ENCODE results near the gene ADCK2. TPM values are rescaled to one million over a fixed set of nuclear protein-coding genes. Genes with fewer than 3 reads are reported as not detected.

The ADCK2 gene
- total and polyA plus RNA-seq, 10 of the 15 experiments (the other 5 are each of a cell fraction or from before 2014, with no cell fraction given): 0.52 to 19.4 (median 13.1) TPM

- Histone ChIP-seq H3K36me3 (ENCODE audit: control insufficient read depth in 2 of 2, insufficient read depth in 2 of 2, low read length in 1 of 2) (no peaks in the 10 kb centered on the region), H2AFZ (ENCODE audit: control insufficient read depth, low read depth, low read length) (no peak overlapping the region), H3K4me3 (no peak overlapping the region), H3K9ac (ENCODE audit: control insufficient read depth, insufficient read depth, low read length) (no peak overlapping the region), H3K4me2 (ENCODE audit: control insufficient read depth, insufficient read depth) (no peak overlapping the region), H3K9me3 (replicated peaks; ENCODE audit: control insufficient read depth, insufficient read depth, low read length) (no peaks in the 10 kb centered on the region), H3K79me2 (ENCODE audit: control insufficient read depth, insufficient read depth, low read length) (no peaks in the 10 kb centered on the region), H4K20me1 (ENCODE audit: control insufficient read depth, insufficient read depth) (no peaks in the 10 kb centered on the region; the same call in 1 of the 2 replicates), H3K27me3 (replicated peaks in 1 of 2; ENCODE audit: control insufficient read depth in 2 of 2, insufficient read depth in 2 of 2, low read length in 1 of 2) (no peaks in the 10 kb centered on the region), H3K4me1 (ENCODE audit: control insufficient read depth, insufficient read depth, low read length) (no peaks in the 10 kb centered on the region; the same call in 1 of the 2 replicates), H3K27ac (ENCODE audit: control insufficient read depth, insufficient read depth) (no peak overlapping the region)
- ATAC-seq (no peak), DNase-seq (ENCODE audit: low read depth, low spot score) (no peak), FAIRE-seq (no peak)
- WGBS (ENCODE audit: insufficient coverage, insufficient replicate concordance, low lambda C conversion rate, missing lambda C conversion rate): 97% methylated on average over 6 of the region's 6 CpGs
- no TSS peak for BruUV-seq (replicated peaks)
- in situ Hi-C loops (cut with MboI) (no loop called here), intact Hi-C loops (cut with micrococcal nuclease; ENCODE audit: unreplicated experiment) (no loop called here)
- ChIA-PET CTCF (interaction anchor here (0.6 kb wide), 1 partner anchor 660 kb away, joined by 3 read pairs; no protein-coding TSS in a partner anchor), SMC1A (ENCODE audit: uncharacterized antibody, unreplicated experiment) (interaction anchor here (0.8 to 1.1 kb wide), 3 partner anchors 22 to 54 kb away, joined by 3 read pairs; no protein-coding TSS in a partner anchor), POLR2A (interaction anchor here (0.6 to 1.4 kb wide), 2 partner anchors 47 to 366 kb away, joined by 3 to 4 read pairs; no protein-coding TSS in a partner anchor), RAD21 (ENCODE audit: unreplicated experiment) (no interaction called here)
- TF ChIP-seq MYB (IDR thresholded peaks at IDR 0.05; ENCODE audit: borderline replicate concordance, low read depth, low read length) (no peak), GABPA (IDR thresholded peaks at IDR 0.05; ENCODE audit: low read depth) (no peak), SMAD5 (IDR thresholded peaks at IDR 0.05; ENCODE audit: low read depth) (no peak), TBL1XR1 (IDR thresholded peaks at IDR 0.05; ENCODE audit: low read depth, low read length) (no peak)
Measured at GRCh38 chr7:140723006-140723405, 50.3 kb downstream of the ADCK2 start.

GRCh38 chr7:140723574-140723973, 50.8 kb downstream of the ADCK2 start:
- no peak overlapping the region for H2AFZ ChIP-seq (ENCODE audit: control insufficient read depth, low read depth, low read length)
- no peaks in the 10 kb centered on the region for H3K27me3 ChIP-seq (replicated peaks in 1 of 2; ENCODE audit: control insufficient read depth in 2 of 2, insufficient read depth in 2 of 2, low read length in 1 of 2)
- in situ Hi-C loops (cut with MboI) (no loop called here), intact Hi-C loops (cut with micrococcal nuclease; ENCODE audit: unreplicated experiment) (no loop called here)
- ChIA-PET SMC1A (ENCODE audit: uncharacterized antibody, unreplicated experiment) (interaction anchor here (1.1 kb wide), 1 partner anchor 21 kb away, joined by 3 read pairs; no protein-coding TSS in a partner anchor), CTCF (interaction anchor here (0.6 kb wide), 1 partner anchor 659 kb away, joined by 3 read pairs; no protein-coding TSS in a partner anchor), POLR2A (no interaction called here), RAD21 (ENCODE audit: unreplicated experiment) (no interaction called here)
- H3K4me3 ChIP-seq: no peak overlapping the region
- H3K9me3 ChIP-seq (replicated peaks; ENCODE audit: control insufficient read depth, insufficient read depth, low read length): no peaks in the 10 kb centered on the region
- H3K27ac ChIP-seq (ENCODE audit: control insufficient read depth, insufficient read depth): no peak overlapping the region
- no peak for DNase-seq (ENCODE audit: low read depth, low spot score)
- no peak overlapping the region for H3K9ac ChIP-seq (ENCODE audit: control insufficient read depth, insufficient read depth, low read length)
- no peak overlapping the region for H3K4me2 ChIP-seq (ENCODE audit: control insufficient read depth, insufficient read depth)
- no peaks in the 10 kb centered on the region; the same call in 1 of the 2 replicates for H4K20me1 ChIP-seq (ENCODE audit: control insufficient read depth, insufficient read depth)
- no peak for ATAC-seq
- FAIRE-seq: no peak
- no peaks in the 10 kb centered on the region for H3K36me3 ChIP-seq (ENCODE audit: control insufficient read depth in 2 of 2, insufficient read depth in 2 of 2, low read length in 1 of 2)
- 67% methylated on average over 3 of the region's 3 CpGs for WGBS (ENCODE audit: insufficient coverage, insufficient replicate concordance, low lambda C conversion rate, missing lambda C conversion rate)
- H3K4me1 ChIP-seq (ENCODE audit: control insufficient read depth, insufficient read depth, low read length): no peaks in the 10 kb centered on the region; the same call in 1 of the 2 replicates
- H3K79me2 ChIP-seq (ENCODE audit: control insufficient read depth, insufficient read depth, low read length): no peaks in the 10 kb centered on the region
- no TSS peak for BruUV-seq (replicated peaks)
- TF ChIP-seq POLR2AphosphoS2 (IDR thresholded peaks at IDR 0.05; ENCODE audit: low read depth, low read length): no peak
- no peak for TF ChIP-seq MXI1 (IDR thresholded peaks at IDR 0.05; ENCODE audit: low read depth, low read length)
- TF ChIP-seq NFYB (IDR thresholded peaks at IDR 0.05; ENCODE audit: insufficient read depth, low read depth, low read length): no peak
- no peak for TF ChIP-seq JUNB (IDR thresholded peaks at IDR 0.05)
- no peak for TF ChIP-seq IKZF2 (IDR thresholded peaks at IDR 0.05)
- TF ChIP-seq ZBTB40 (IDR thresholded peaks at IDR 0.05; ENCODE audit: borderline replicate concordance): no peak
- TF ChIP-seq E2F4 (IDR thresholded peaks at IDR 0.05; ENCODE audit: low read depth, low read length): no peak
- TF ChIP-seq POU2F2 (IDR thresholded peaks at IDR 0.05; ENCODE audit: borderline replicate concordance, low read depth, low read length): no peak
- no peak for TF ChIP-seq LARP7 (IDR thresholded peaks at IDR 0.05)
- no peak for TF ChIP-seq SRF (IDR thresholded peaks at IDR 0.05; ENCODE audit: low read depth in 2 of 2, low read length in 2 of 2)

All from GM12878 (cell line).